NCI-H146 treated with DMSO at 0.1 percent for 48 hours (cell line): ENCODE data around the gene OTOGL.

ENCODE experiments used
- DNase-seq: peaks from one replicate; lab custom pipeline; 2025; ENCODE audit not compliant: unreplicated experiment; lab: John Stamatoyannopoulos, UW

Gene OTOGL

GRCh38 chr12:80129895-80130530, 30.7 kb downstream of the OTOGL start:
- DNase-seq = no peak

DNA sequence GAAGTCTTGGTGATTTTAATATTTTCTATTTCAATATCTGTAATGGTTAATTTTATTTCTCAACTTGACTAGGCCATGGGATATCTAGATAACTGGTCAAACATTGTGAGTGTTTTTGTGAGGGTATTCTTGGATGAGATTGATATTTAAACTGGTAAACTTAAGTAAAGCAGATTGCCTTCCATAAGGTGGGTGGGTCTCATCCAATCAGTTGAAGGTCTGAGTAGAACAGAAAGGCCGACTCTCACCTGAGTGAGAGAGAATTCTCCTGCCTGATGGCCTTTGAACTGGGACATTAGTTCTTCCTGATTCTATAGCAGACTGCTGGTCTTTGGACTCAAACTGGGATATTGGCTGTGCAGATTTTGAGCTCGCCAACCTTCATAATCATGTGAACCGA, 36.3 kb downstream of the OTOGL start:
- DNase-seq = no peak

GRCh38 chr12:80140005-80140404, 40.7 kb downstream of the OTOGL start:
- DNase-seq = no peak

- no peak for DNase-seq
Measured at GRCh38 chr12:80142640-80143039, 43.3 kb downstream of the OTOGL start.

- no peak for DNase-seq
Measured at GRCh38 chr12:80143537-80143936, 44.2 kb downstream of the OTOGL start.

DNA sequence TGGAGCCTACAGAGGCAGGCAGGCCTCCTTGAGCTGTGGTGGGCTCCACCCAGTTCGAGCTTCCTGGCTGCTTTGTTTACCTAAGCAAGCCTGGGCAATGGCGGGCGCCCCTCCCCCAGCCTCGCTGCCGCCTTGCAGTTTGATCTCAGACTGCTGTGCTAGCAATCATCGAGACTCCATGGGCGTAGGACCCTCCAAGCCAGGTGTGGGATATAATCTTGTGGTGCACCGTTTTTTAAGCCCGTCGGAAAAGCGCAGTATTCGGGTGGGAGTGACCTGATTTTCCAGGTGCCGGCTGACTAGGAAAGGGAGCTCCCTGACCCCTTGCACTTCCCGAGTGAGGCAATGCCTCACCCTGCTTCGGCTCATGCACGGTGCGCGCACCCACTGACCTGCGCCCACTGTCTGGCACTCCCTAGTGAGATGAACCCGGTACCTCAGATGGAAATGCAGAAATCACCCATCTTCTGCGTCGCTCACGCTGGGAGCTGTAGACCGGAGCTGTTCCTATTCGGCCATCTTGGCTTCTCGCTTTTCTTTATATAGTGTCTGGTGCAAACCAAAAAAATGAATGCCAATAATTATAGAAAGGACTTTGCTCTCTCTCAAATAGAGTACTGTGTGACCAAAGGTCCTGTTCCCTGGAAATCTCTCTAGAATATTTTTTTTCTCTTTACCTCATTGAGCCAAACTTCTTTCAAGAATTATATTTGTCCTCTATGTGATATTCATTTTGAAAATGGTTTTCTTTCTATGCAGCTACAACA, 50.4 kb downstream of the OTOGL start:
- peak; percentile 3 for DNase-seq

DNA sequence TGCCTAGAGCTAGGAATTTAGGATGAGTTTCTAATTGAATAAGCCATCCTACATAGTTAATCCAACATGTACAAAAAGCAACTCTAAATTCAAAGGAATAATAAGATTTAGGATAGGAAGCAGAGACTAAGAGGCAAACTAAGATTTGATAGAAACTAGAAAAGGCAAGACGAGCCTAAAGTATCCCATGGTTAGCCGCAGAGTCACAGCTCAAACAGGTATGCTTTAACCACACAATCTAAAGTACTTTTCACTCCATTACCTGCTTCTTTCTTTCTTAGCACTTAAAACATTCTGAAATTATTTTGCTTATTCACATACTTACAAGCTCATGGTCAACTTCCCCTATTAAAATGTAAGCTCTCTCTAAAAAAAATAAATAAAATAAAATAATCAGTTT, 51.8 kb downstream of the OTOGL start:
- no peak for DNase-seq

DNA sequence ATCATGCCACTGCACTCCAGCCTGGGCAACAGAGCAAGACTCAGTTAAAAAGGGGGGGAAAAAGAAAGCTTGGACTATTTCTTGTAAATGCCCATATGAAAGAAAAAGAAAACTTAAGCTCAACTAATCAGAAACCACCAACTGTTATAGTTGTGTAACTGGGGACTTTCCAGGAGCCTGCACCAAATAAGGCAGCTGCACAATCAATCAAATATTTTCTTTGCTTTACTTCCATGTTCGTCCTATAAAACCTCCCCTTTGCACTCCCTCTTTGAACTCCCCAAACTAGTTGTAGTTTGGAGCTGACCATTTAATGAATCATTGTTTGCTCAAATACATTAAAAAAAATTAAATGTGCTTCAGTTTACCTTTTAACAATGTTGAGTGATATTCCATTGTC, 54.9 kb downstream of the OTOGL start:
- no peak for DNase-seq

GRCh38 chr12:80156306-80156705, 57.0 kb downstream of the OTOGL start:
- no peak for DNase-seq

DNA sequence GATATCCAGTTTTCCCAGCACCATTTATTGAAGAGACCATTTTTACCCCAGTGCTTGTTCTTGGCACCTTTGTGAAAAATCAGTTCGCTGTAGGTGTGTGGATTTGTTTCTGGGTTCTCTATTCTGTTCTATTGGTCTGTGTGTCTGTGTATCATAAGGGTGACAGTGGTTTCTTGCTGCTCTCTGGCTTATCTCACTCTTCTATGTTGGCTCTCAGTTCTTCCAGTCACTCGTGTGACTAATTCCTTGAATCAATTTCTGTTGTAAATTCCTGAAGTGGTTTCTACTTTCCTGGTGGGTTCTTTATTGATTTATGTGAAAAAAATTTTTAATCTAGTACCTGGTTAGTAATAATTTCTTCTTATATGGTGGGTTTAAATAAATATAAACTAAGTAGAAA, 58.3 kb downstream of the OTOGL start:
- no peak for DNase-seq

DNA sequence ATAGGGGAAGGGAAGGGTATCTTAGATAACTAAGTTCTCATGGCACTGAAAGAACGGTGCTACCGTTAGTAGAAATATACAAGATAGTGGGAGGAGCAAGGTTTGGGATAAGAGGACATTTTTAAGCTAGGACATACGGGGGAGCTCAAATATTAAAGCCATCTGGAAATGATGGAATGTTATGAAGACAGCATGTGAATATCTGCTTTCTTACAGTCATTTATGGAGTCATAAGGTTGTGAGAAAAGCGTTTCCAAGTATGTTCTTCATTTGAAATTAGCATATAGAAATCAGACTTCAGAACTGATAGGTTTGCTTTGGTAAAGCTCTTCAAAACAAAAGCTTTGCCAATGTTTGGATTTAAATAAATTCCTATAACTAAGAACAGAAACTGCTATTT, 62.3 kb downstream of the OTOGL start:
- no peak for DNase-seq

DNA sequence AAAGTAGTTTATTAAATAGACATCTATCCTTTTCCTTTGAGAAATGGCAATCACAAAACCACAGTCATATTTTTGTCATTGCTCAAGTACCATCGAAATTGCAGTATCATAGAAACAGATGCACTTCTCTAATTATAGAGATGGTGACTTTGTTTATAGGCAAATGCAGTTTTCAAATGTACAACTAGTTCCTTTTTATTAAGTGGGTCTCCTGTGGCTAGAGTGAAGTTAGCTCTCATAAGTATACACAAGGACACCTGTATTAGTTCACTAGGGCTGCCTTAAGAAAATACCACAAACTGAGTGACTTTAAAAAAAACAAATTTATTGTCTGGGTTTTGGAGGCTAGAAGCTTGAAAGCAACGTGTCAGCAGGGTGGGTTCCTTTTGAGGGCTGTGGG, 62.8 kb downstream of the OTOGL start:
- DNase-seq = no peak

DNA sequence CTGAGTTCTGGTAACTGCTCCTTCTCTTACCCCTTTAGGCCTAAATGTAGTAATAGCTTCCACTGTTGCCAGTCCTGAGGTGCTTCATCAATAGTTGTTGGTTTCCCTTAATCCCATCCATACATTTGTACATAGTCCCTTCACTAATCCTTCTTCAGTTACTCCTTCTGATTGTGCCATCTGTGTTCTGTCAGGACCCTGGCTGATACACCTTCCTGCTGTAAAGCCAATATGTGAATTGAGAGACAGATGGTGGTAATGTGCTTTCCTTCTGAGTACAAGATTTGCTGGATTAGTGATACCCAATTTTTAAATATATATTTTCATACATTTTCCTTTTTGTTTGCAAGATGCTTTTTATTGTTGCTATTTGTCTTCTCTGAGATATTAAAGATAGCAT, 66.4 kb downstream of the OTOGL start:
- no peak for DNase-seq

DNA sequence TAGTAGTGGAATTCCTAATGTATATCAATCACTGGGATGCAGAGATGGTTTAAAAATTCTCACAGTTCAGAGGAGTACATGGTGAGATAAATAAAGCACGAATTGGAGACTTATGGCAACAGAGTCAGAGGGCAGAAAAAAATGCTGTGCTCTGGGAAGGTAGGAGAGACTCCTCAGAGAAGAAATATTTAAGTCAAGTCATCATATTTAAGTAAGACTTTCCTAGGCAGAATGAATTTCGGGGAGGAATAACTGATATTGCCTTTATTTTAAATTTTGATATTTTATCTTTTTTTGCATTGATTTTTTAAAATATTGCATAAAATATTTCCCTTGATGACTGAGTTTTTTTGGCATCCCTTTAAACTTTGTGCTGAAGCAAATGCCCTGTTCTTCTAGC, 67.4 kb downstream of the OTOGL start:
- no peak for DNase-seq

DNA sequence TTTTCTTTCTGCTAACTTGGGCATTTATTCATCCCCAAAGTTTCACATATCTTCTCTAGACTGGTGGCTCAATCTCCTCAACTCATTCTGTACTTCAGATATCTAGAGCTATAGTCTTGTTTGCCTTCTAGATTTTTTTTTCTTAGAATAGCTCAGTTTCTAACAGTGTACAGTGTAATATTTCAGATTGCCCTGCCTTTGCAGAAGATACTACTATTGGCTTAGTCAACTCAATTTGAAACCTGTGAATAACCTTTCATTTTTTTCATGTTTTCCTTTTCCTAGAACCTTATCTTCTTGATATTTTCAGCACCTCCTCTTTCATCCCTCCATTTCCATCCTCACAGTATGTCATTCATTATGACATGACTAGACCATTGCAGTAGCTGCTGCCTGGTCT, 69.6 kb downstream of the OTOGL start:
- DNase-seq = no peak

GRCh38 chr12:80170915-80171314, 71.6 kb downstream of the OTOGL start:
- no peak for DNase-seq

DNA sequence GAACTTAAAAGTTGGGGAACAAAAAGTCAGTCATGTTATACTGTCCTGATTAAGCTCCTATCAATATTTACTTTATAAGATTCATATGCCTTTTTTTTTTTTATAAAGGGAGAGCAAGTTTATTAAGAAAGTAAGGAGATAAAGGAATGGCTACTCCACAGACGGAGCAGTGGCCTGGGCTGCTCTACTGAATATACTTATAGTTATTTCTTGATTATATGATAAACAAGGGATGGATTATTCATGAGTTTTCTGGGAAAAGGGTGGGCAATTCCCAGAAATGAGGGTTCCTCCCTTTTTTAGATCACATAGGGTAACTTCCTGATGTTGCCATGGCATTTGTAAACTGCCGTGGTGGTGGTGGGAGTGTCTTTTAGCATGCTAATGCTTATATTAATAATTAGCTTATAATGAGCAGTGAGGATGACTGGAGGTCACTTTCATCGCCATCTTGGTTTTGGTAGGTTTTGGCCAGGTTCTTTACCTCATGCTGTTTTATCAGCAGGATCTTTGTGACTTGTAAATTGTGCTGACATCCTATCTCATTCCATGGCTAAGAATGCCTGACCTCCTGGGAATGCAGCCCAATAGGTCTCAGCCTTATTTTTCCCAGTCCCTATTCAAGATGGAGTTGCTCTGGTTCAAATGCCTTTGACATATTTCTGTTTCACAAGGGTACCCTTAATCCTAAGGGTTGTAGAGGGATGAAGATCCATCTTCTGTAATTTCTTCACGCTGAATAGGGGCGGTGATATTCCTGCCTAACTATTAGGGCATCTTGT, 73.9 kb downstream of the OTOGL start:
- no peak for DNase-seq

- DNase-seq = no peak
Measured at GRCh38 chr12:80175307-80175930, 76.1 kb downstream of the OTOGL start.

DNA sequence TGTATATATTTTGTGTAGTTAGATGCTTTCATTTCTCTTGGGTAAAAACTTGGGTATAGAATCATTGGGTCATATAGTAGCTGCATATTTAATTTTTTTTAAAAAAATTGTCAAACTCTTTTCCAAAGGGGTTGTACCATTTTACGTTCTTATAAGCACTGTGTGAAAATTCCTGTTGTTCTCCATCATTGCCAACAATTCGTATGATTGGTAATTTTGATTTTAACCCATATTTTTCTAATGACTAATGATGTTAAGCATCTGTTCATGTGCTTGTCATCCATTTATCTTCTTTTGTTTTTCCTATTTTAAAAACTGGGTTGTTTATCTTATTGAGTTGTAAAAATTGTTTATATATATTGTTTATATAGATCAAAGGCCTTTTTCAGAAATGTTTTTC, 77.4 kb downstream of the OTOGL start:
- DNase-seq = no peak

DNA sequence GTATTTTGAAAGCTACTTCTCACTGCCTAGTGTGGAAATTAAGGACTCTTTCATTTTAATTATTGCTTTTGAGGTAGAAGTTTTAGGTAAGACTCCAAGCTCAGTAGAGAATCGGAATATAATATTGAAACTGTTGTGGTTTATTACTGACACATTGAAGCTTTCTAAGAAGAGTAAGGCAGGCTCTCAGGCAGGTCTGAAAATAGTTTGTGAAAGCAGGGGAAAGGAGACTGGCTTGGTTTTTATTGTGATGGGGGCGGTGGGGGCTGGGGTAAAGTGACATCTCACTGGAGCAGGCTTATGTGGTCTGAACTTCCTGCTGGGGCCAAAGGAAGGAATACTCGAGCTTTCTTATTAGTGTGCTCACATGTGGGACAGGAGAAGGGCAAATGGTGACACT, 79.5 kb downstream of the OTOGL start:
- DNase-seq = no peak

GRCh38 chr12:80183939-80184338, 84.6 kb downstream of the OTOGL start:
- DNase-seq = no peak

- DNase-seq = no peak
Measured at GRCh38 chr12:80184926-80185325, 85.6 kb downstream of the OTOGL start.
